ENCODE measurements around the gene D2HGDH. TPM values are rescaled to one million over a fixed set of nuclear protein-coding genes. Genes with fewer than 3 reads are reported as not detected.

The D2HGDH gene
- total RNA-seq, 1 experiment from 2014 or later, result 10.0 TPM

DNA sequence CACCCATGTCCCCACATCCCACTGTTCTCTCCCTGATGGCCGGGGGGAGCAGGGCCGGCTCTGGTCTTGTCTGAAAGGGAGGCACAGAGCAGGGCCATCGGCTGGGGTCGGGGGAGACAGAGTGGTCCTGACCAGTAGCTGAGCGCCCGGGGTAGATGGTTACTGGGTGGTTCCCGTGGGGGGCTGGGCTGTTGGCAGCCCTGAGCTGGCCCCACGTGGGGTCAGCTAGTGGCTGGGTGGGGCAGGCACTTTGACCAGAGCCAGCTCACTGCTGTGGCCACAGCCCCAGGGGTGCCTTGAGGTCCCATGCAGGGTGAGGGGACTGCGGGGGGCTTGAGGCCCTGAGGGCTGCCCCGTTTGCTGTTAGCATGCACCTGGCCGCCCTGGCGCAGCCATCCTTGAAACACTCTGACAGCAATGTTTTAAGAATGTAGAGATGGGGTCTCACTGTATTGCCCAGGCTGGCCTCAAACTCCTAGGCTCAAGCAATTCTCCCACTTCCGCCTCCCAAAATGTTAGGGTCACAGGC, 62.2 kb downstream of the D2HGDH start:
- WGBS (ENCODE audit: extremely low coverage, insufficient read length, low lambda C conversion rate), result no CpG with 5 or more reads among the region's 13 CpGs
- no peak overlapping the region for H3K4me2 ChIP-seq (ENCODE audit: insufficient read depth, insufficient read length, low read length)
- no peak overlapping the region for H3K14ac ChIP-seq (ENCODE audit: insufficient read depth, low read length)
- no peak overlapping the region for H2BK5ac ChIP-seq (ENCODE audit: insufficient read length, low read length)
- no peak overlapping the region for H3K9ac ChIP-seq (ENCODE audit: extremely low read depth, insufficient read length, low read length)
- no peak overlapping the region for H3T11ph ChIP-seq (ENCODE audit: low read length)
- H3K27me3 ChIP-seq (ENCODE audit: insufficient read depth, low read length), result no peaks in the 10 kb centered on the region
- H3K4ac ChIP-seq (ENCODE audit: low read depth, low read length), result no peak overlapping the region
- Mint-ChIP-seq H3K4me1 (peaks cover 9 to 19% of the 10 kb centered on the region in 2 experiments), H3K27me3 (ENCODE audit: low read depth) (peaks cover 1% of the 10 kb centered on the region), H3K9me3 (peaks cover 6 to 8% of the 10 kb centered on the region in 2 experiments; a peak in 4 of 5 replicates), H3K27ac (no peak overlapping the region), H3K4me3 (no peak overlapping the region), H3K36me3 (ENCODE audit: insufficient read depth in 1 of 3, low read depth in 3 of 3) (peaks cover 0 to 3% (median 1%) of the 10 kb centered on the region in 3 experiments; a peak in 1 of 7 replicates)
- H2BK12ac ChIP-seq (ENCODE audit: insufficient read length, low read depth, low read length), result no peak overlapping the region
- no peaks in the 10 kb centered on the region for H4K20me1 ChIP-seq (ENCODE audit: control insufficient read depth, insufficient read depth, insufficient read length)
- H3K18ac ChIP-seq (ENCODE audit: insufficient read length, low read depth, low read length), result no peak overlapping the region
- H2AK5ac ChIP-seq (ENCODE audit: insufficient read length, low read length), result no peak overlapping the region
- H2BK120ac ChIP-seq (ENCODE audit: low read depth, low read length, poor library complexity, severe bottlenecking), result no peak overlapping the region
- no peak overlapping the region for H3K27ac ChIP-seq (ENCODE audit: insufficient read length, low read depth, low read length)
- no peak overlapping the region for H3K23ac ChIP-seq (ENCODE audit: insufficient read length, low read depth, low read length)
- TF ChIP-seq, protein P1, sequence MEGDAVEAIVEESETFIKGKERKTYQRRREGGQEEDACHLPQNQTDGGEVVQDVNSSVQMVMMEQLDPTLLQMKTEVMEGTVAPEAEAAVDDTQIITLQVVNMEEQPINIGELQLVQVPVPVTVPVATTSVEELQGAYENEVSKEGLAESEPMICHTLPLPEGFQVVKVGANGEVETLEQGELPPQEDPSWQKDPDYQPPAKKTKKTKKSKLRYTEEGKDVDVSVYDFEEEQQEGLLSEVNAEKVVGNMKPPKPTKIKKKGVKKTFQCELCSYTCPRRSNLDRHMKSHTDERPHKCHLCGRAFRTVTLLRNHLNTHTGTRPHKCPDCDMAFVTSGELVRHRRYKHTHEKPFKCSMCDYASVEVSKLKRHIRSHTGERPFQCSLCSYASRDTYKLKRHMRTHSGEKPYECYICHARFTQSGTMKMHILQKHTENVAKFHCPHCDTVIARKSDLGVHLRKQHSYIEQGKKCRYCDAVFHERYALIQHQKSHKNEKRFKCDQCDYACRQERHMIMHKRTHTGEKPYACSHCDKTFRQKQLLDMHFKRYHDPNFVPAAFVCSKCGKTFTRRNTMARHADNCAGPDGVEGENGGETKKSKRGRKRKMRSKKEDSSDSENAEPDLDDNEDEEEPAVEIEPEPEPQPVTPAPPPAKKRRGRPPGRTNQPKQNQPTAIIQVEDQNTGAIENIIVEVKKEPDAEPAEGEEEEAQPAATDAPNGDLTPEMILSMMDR (conservative IDR thresholded peaks at IDR 0.05), result no peak
- no peaks in the 10 kb centered on the region for H3K9me3 ChIP-seq (ENCODE audit: control insufficient read depth, low read depth, low read length)
- H3K79me1 ChIP-seq (ENCODE audit: insufficient read depth, low read depth, low read length, poor library complexity, severe bottlenecking), result no peaks in the 10 kb centered on the region
- H2AFZ ChIP-seq (ENCODE audit: low read length), result no peak overlapping the region
- no peak overlapping the region for H4K8ac ChIP-seq (replicated peaks; ENCODE audit: insufficient read length, low read depth, low read length)
- H3K23me2 ChIP-seq (ENCODE audit: insufficient read length, low read depth, low read length, poor library complexity, severe bottlenecking), result no peaks in the 10 kb centered on the region
- H4K5ac ChIP-seq (ENCODE audit: insufficient read length, low read depth, low read length), result no peak overlapping the region
- H3K4me1 ChIP-seq (ENCODE audit: insufficient read depth, low read length), result no peaks in the 10 kb centered on the region
- DNase-seq, result no peak
- H3K56ac ChIP-seq (ENCODE audit: insufficient read length, low read depth, low read length), result no peak overlapping the region
- no peaks in the 10 kb centered on the region for H3K79me2 ChIP-seq (ENCODE audit: insufficient read depth, low read length)
- H4K91ac ChIP-seq (ENCODE audit: insufficient read length, low read depth, low read length), result no peak overlapping the region
- H2BK15ac ChIP-seq (ENCODE audit: low read depth, low read length), result no peak overlapping the region
- no peak overlapping the region for H2BK20ac ChIP-seq (ENCODE audit: low read depth, low read length, poor library complexity, severe bottlenecking)
